COR-L47 (cell line): ENCODE data around the gene NKAPL.
A peak's percentile ranks its signal among the peaks of the same experiment; 100 is the strongest.

ENCODE experiments used
- DNase-seq: peaks from one replicate; lab custom pipeline; 2025; lab: John Stamatoyannopoulos, UW

The NKAPL gene

GRCh38 chr6:28245206-28245941 lies 13.7 kb upstream of the NKAPL start:
- DNase-seq, result no peak

GRCh38 chr6:28248916-28249315 lies 10.2 kb upstream of the NKAPL start:
- no peak for DNase-seq

GRCh38 chr6:28250747-28251146 lies 8.3 kb upstream of the NKAPL start:
- no peak for DNase-seq

GRCh38 chr6:28251661-28252008 lies 7.5 kb upstream of the NKAPL start:
- DNase-seq, result no peak

GRCh38 chr6:28252009-28252975 lies 6.8 kb upstream of the NKAPL start, which contains the start of gene ZKSCAN4:
Gene ZKSCAN4 (minus strand): TSS chr6:28252269. CDS start chr6:28251980, 289 bp downstream.
- DNase-seq, result peak; percentile 82

GRCh38 chr6:28254121-28254519 lies 5.0 kb upstream of the NKAPL start:
- no peak for DNase-seq

- no peak for DNase-seq
These were observed 2.1 kb upstream of the NKAPL start for GRCh38 chr6:28257042-28257441.

- DNase-seq, result no peak
These were observed 4.8 kb downstream of the NKAPL start for GRCh38 chr6:28263922-28264321.

GRCh38 chr6:28264834-28265401 lies 5.8 kb downstream of the NKAPL start:
- DNase-seq, result no peak

GRCh38 chr6:28266563-28266961 lies 7.5 kb downstream of the NKAPL start:
- no peak for DNase-seq

GRCh38 chr6:28266962-28267694 lies 8.0 kb downstream of the NKAPL start, which contains the start of gene ZSCAN26:
Gene ZSCAN26 (plus strand): TSS chr6:28267143. CDS start chr6:28271920, 4,777 bp downstream.
- peak; percentile 80 for DNase-seq

- no peak for DNase-seq
These were observed 8.6 kb downstream of the NKAPL start for GRCh38 chr6:28267695-28268059.

- no peak for DNase-seq
These were observed 10.4 kb downstream of the NKAPL start for GRCh38 chr6:28269492-28269891.

- no peak for DNase-seq
These were observed 15.8 kb downstream of the NKAPL start for GRCh38 chr6:28274888-28275287.

- no peak for DNase-seq
These were observed 18.6 kb downstream of the NKAPL start for GRCh38 chr6:28277746-28278145.

GRCh38 chr6:28280595-28281287 lies 21.6 kb downstream of the NKAPL start:
- no peak for DNase-seq

- peak; percentile 60 for DNase-seq
These were observed 22.4 kb downstream of the NKAPL start, which contains the start of gene PGBD1 for GRCh38 chr6:28281288-28282064. Gene PGBD1 (plus strand): TSS chr6:28281572. CDS start chr6:28283814, 2,242 bp downstream.

- no peak for DNase-seq
These were observed 23.8 kb downstream of the NKAPL start for GRCh38 chr6:28282926-28283325.

GRCh38 chr6:28291573-28291972 lies 32.5 kb downstream of the NKAPL start:
- DNase-seq, result no peak

GRCh38 chr6:28295326-28295725 lies 36.2 kb downstream of the NKAPL start:
- DNase-seq, result no peak
